ENCODE data around the gene UVRAG. TPM values are rescaled to one million over a fixed set of nuclear protein-coding genes. Genes with fewer than 3 reads are reported as not detected.

The UVRAG gene
- total and polyA plus RNA-seq, 2 of the 13 experiments (the other 11 are each of a cell fraction or from before 2014, with no cell fraction given) = 9.7 to 17.3 TPM

- peak; percentile 54; the same call in 1 of the 2 replicates for TF ChIP-seq PRDM10 (CRISPR knock-in tag; IDR thresholded peaks at IDR 0.05; ENCODE audit: low read depth)
- TF ChIP-seq TSC22D2 (CRISPR knock-in tag; IDR thresholded peaks at IDR 0.05; ENCODE audit: borderline replicate concordance) = no peak
- TF ChIP-seq DZIP1 (CRISPR knock-in tag; IDR thresholded peaks at IDR 0.05) = no peak
- no peak for TF ChIP-seq PTBP1 (IDR thresholded peaks at IDR 0.05; ENCODE audit: low read depth, low read length, poor library complexity, severe bottlenecking)
- peak; percentile 73; the same call in 1 of the 2 replicates for TF ChIP-seq ZMYM3 (CRISPR knock-in tag; IDR thresholded peaks at IDR 0.05)
- TF ChIP-seq ZNF232 (CRISPR knock-in tag; IDR thresholded peaks at IDR 0.05; ENCODE audit: borderline replicate concordance) = no peak
- no peak for TF ChIP-seq ZBTB4 (CRISPR knock-in tag; IDR thresholded peaks at IDR 0.05; ENCODE audit: borderline replicate concordance)
- TF ChIP-seq PHF20 (CRISPR knock-in tag; IDR thresholded peaks at IDR 0.05) = no peak
- TF ChIP-seq ZNF543 (CRISPR knock-in tag; IDR thresholded peaks at IDR 0.05) = 0 out of 2 replicates have a peak, but pooled peaks have one; percentile 27
- 0 out of 2 replicates have a peak, but pooled peaks have one; percentile 37 for TF ChIP-seq ZNF546 (CRISPR knock-in tag; conservative IDR thresholded peaks at IDR 0.05)
- no peak for TF ChIP-seq ZNF790 (CRISPR knock-in tag; IDR thresholded peaks at IDR 0.05; ENCODE audit: borderline replicate concordance)
- TF ChIP-seq ZNF280D (CRISPR knock-in tag; IDR thresholded peaks at IDR 0.05) = no peak
- TF ChIP-seq SSRP1 (CRISPR knock-in tag; IDR thresholded peaks at IDR 0.05) = no peak
- TF ChIP-seq MAFG (CRISPR knock-in tag; IDR thresholded peaks at IDR 0.05) = no peak
- no peak for TF ChIP-seq ZNF879 (CRISPR knock-in tag; IDR thresholded peaks at IDR 0.05)
- no peak for TF ChIP-seq PCBP1 (IDR thresholded peaks at IDR 0.05; ENCODE audit: borderline replicate concordance, low read depth, low read length)
Measured at GRCh38 chr11:75782540-75783263, 32.3 kb upstream of the UVRAG start (continued).

Measured in HepG2 (cell line).